Esophagus squamous epithelium (tissue), 4 donors: ENCODE measurements around the gene PCDH9.

Experiments used
- POLR2A ChIP-seq, 4 donors: fragments of 450-650 bp; IDR thresholded peaks; one replicate each; pipeline ENCODE4 v1.6.1; 2017; ENCODE audit warnings: antibody characterized with exemption in 4 of 4, mild to moderate bottlenecking in 4 of 4, moderate library complexity in 3 of 4
- TF ChIP-seq, protein P1 (sequence below), 6 experiments: fragments of 450-650 bp in 4 of 6; fragments of 200-600 bp in 2 of 6; sonication (generic) in 2 of 6; IDR thresholded peaks; one replicate each; pipeline ENCODE4 v1.5.1; 2016 to 2019; ENCODE audit warnings: antibody characterized with exemption in 6 of 6, mild to moderate bottlenecking in 4 of 6, moderate library complexity in 4 of 6

DNA sequence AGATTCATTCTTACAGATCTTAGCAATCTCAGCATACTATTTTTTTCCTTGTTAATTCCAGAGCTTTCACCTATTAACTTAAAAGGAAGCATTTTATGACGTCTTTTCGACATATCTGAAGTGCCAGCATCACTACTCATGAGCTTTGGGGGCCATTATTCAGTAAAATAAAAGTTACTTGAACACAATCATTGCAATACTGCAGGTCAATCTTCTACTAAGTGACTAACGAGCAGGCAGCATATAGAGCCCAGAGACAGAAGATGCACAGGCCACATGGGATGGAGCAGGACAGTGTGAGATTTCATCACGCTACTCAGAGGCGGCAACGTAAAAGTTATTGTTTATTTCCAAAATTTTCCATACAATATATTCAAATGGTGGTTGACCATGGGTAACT lies 382.6 kb downstream of the PCDH9 start:
- no peak for TF ChIP-seq POLR2A (IDR thresholded peaks at IDR 0.05)
- TF ChIP-seq, protein P1, sequence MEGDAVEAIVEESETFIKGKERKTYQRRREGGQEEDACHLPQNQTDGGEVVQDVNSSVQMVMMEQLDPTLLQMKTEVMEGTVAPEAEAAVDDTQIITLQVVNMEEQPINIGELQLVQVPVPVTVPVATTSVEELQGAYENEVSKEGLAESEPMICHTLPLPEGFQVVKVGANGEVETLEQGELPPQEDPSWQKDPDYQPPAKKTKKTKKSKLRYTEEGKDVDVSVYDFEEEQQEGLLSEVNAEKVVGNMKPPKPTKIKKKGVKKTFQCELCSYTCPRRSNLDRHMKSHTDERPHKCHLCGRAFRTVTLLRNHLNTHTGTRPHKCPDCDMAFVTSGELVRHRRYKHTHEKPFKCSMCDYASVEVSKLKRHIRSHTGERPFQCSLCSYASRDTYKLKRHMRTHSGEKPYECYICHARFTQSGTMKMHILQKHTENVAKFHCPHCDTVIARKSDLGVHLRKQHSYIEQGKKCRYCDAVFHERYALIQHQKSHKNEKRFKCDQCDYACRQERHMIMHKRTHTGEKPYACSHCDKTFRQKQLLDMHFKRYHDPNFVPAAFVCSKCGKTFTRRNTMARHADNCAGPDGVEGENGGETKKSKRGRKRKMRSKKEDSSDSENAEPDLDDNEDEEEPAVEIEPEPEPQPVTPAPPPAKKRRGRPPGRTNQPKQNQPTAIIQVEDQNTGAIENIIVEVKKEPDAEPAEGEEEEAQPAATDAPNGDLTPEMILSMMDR (IDR thresholded peaks at IDR 0.05), result no peak
